ENCODE data around the gene OSBPL3.

OSBPL3 gene

DNA sequence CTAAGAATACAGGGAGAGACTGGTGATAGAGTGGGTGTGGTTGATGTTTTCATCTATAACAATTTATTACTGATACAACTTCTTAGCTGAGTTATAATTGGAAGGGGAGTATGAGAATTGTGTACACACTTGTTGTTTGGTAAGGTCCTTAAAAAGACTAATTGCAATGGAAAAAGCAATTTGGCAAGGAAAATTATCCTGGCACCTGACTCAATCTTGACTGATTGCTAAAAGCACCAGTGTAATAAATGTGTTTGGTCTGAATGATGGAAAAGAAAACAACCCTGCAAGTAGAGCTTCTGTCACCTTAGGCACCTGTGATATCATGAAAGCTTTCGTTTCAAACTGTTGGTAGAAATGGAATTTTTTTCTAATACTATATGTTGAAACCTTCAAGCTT lies 216.0 kb downstream of the OSBPL3 start:
- TF ChIP-seq, protein P1, sequence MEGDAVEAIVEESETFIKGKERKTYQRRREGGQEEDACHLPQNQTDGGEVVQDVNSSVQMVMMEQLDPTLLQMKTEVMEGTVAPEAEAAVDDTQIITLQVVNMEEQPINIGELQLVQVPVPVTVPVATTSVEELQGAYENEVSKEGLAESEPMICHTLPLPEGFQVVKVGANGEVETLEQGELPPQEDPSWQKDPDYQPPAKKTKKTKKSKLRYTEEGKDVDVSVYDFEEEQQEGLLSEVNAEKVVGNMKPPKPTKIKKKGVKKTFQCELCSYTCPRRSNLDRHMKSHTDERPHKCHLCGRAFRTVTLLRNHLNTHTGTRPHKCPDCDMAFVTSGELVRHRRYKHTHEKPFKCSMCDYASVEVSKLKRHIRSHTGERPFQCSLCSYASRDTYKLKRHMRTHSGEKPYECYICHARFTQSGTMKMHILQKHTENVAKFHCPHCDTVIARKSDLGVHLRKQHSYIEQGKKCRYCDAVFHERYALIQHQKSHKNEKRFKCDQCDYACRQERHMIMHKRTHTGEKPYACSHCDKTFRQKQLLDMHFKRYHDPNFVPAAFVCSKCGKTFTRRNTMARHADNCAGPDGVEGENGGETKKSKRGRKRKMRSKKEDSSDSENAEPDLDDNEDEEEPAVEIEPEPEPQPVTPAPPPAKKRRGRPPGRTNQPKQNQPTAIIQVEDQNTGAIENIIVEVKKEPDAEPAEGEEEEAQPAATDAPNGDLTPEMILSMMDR (IDR thresholded peaks at IDR 0.05; ENCODE audit: extremely low read depth, missing control alignments), result no peak
- no peak for DNase-seq (ENCODE audit: low spot score)

DNA sequence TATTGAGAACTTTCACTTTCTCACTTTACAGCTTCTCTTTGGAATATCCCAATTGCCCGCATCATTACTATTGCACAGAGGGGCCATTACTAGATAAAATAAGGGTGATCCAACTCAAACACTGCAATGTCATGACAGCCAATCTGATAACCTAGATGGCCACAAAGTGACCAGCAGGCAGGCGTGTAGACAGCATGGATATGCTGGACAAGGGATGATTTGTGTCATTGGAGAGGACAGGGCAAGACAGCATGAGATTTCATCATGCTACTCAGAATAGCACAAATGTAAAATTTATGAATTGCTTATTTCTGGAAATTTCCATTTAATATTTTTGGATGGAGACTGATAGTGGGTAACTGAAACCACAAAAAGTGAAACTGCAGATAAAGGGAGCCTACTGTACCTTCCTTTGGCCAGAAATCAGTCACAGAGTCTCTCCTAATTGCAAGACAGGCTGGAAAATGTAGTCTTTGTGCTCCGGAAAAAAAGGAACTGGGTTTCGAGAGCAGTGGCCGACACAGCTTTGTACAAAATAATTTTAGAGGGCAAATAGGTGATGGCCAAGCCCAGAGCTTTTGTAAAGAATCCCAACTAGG lies 216.6 kb downstream of the OSBPL3 start:
- DNase-seq (ENCODE audit: low spot score), result no peak

DNA sequence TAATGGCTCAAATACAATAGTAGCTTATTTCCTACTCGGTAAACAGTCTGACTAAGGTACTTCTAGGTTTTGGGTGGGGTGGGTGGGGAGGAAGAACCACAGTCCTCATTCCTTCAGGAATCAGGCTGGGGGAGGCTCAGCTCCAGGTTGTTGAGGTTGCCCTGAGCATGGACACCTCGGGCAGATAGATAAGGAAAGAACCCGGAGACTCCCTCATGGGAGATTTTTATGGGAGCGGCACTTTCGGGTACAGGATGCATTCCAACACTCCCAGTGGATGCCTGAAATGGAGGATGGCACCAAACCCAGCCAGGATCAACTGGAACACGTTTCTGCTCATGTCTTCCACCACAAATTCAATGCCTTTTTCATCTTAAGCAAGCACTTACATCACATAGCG lies 217.2 kb downstream of the OSBPL3 start:
- TF ChIP-seq, protein P1 (IDR thresholded peaks at IDR 0.05; ENCODE audit: extremely low read depth, missing control alignments), result no peak
- no peak for DNase-seq (ENCODE audit: low spot score)

More for the DNA sequence above, 216.6 kb downstream of the OSBPL3 start:
- TF ChIP-seq, protein P1 (IDR thresholded peaks at IDR 0.05; ENCODE audit: extremely low read depth, missing control alignments), result no peak

DNA sequence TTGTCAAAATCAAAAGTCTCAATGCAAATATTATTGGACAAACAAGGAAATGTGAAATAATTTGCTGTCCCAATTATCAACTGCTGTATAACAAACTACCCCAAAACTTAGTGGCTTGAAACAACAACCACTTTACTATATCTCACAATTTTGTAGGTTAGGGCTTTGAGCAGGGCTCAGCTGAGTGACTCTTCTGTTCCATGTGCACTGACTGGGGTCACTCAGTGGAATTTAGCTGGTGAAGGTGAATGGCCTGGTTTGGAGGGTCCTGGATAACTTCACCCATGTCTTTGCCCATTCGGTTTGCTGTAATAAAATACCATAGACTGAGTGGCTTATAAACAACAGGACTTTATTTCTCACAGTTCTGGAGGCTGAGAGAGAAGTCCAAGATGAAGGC lies 219.0 kb downstream of the OSBPL3 start:
- DNase-seq (ENCODE audit: low spot score), result no peak
- TF ChIP-seq, protein P1 (IDR thresholded peaks at IDR 0.05; ENCODE audit: extremely low read depth, missing control alignments), result no peak

DNA sequence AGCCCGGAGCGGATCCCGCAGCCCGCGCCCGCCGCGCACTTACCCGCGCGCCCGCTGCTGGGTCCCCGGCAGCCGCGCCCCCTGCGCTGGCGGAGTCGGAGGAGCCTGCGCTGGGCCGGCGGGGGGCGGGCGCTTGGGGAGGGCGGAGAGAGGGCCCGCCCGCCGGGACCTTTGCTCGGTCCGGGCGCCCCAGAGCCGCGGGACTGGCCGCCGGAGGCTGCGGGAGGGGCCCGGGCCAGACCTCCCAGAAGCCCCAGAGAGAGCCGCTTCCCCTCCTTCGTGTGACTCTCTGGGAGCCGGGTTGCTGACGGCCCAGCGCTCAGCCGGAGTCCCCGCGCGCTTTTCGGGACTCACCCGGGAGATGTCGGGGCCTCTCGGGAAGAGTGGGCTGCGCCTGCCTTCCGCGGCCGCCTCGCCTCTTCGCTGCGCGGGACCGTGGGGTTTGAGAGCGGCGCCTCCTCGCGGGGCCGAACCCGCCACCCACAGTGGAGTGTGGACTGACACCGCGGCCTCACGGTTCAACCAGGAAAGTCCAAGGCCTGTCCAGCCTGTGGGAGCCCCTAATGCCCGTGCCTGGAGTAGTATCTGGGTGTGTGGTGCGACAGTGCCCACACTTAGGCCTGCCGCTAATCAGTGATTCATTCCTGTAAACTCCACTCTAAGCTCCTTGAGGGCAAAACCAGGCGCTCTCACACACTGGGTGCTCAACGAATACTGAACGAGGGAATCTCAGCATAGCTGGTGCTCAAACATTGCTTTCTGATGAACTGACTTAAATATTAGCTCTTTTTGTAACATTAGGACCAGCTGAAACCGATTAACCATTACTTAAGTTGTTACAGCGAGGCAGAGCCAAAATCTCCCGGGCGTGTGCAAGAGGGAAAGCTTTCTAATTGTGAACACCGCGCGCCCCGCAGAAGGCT lies 222.4 kb downstream of the OSBPL3 start, which contains the start of gene GSDME:
Gene GSDME (minus strand): TSS at position 112 of the 923 bp plus-strand sequence. CDS start 7,690 bp downstream, outside the sequence.
- TF ChIP-seq, protein P1 (IDR thresholded peaks at IDR 0.05; ENCODE audit: extremely low read depth, missing control alignments), result no peak
- DNase-seq (ENCODE audit: low spot score), result peak; percentile 92

DNA sequence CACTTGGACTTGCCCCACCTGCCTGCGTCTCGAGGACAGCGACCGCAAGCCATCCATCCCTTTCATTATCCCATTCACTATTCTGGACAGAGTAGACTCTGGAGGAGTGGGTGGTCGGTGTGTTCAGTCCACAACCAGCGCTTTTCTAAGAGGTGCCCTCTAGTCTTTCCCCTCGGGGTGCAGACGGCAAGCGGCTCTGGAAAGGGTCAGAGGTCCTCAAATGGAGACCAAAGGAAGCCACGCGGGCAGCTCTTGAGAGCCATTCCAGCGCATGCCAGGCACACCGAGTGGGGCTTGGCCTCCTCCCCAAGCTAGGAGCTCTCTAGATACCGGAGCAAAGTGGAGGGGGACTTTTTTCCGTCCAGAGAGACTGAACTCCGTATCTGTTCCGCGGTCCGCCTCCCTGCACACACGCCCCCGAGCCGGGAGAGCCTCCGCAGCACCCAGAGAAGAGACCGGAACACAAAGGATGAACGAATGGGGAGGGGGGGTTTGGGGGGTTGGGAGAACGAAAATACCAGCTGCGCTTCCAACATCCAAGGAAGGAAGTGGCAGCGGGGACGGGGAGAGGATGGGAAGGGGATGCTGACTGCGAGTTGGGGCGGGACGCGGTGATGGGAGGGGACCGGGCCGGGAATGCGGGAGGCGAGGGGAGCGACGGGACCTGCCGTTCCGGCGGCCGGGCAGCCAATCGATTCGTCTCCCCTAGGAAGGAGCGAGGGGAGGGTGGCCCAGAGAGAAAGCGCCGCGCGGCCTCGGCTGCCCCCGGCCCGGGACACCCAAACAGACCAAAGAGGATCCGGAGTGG lies 223.2 kb downstream of the OSBPL3 start:
- TF ChIP-seq, protein P1 (IDR thresholded peaks at IDR 0.05; ENCODE audit: extremely low read depth, missing control alignments), result no peak
- peak; percentile 66 for DNase-seq (ENCODE audit: low spot score)
